SU-DHL-6 (cell line): Measurements from ENCODE around the gene P4HB.
A peak's percentile ranks its signal among the peaks of the same experiment; 100 is the strongest.

Experiments
- EZH2phosphoT487 ChIP-seq: fragments of 200-600 bp; sonication (generic), shearing (Covaris generic); conservative IDR thresholded peaks from 2 replicates; pipeline ENCODE4 v1.6.1; 2018; ENCODE audit warnings: mild to moderate bottlenecking, antibody characterized with exemption, low read length, moderate library complexity, mixed read lengths
- TF ChIP-seq, protein P1 (sequence below): fragments of 200-600 bp; sonication (generic); IDR thresholded peaks from one replicate; pipeline ENCODE4 v1.5.1; 2017; ENCODE audit warnings: antibody characterized with exemption, mild to moderate bottlenecking, low read length, moderate library complexity; ENCODE audit not compliant: insufficient read depth, poor library complexity, severe bottlenecking

DNA sequence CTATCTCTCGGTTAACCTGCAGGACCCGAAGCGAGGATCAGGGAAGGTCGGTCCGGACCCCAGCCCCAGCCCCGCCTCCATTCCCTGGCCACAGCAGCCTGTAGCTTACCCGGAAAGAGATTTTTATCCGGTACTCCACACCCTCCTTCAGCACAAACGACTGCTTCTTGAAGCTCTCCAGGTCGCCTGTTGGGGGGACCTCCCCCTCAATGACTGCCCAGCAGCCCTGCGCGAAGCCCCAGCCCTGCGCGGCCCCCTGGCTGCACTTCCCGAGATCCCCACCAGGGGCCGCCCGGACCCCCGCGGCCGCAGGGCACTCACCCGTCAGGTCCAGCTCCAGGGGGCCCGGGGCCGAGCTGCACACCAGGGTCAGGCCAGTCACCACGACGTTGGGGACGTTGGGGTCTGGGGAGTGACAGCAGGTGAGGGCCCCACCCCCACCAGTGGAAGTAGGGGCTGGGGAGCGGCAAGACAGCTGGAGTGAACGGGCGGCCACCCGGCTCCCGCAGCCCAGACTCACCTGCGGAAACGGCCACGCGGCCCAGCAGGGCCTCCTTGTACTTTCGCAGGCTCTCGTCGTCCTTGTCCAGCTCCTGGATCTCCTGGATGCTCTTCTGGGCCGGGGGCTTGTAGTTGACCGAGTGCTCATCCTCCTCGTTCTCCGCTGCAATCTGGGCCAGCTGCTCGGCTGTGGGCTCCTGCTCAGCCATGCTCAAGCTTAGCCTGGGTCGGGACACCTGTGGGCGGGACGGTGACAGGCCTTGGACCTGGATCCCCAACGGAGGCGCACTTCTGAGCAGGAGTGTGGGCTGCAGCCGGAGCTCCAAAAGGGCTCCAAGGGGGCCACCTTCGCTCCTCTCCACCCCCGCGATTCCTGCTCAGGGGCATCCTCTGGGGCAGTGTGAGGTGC lies 9.1 kb upstream of the P4HB start:
- TF ChIP-seq, protein P1, sequence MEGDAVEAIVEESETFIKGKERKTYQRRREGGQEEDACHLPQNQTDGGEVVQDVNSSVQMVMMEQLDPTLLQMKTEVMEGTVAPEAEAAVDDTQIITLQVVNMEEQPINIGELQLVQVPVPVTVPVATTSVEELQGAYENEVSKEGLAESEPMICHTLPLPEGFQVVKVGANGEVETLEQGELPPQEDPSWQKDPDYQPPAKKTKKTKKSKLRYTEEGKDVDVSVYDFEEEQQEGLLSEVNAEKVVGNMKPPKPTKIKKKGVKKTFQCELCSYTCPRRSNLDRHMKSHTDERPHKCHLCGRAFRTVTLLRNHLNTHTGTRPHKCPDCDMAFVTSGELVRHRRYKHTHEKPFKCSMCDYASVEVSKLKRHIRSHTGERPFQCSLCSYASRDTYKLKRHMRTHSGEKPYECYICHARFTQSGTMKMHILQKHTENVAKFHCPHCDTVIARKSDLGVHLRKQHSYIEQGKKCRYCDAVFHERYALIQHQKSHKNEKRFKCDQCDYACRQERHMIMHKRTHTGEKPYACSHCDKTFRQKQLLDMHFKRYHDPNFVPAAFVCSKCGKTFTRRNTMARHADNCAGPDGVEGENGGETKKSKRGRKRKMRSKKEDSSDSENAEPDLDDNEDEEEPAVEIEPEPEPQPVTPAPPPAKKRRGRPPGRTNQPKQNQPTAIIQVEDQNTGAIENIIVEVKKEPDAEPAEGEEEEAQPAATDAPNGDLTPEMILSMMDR = peak; percentile 93
- TF ChIP-seq EZH2phosphoT487 = no peak
